HG03095 (cell line): ENCODE results near the gene U2AF1L4.
"Not testable (repeated sequence)": the region's sequence is repeated elsewhere in the genome, so short reads cannot be mapped to it uniquely, and the experiment has no call there.

Experiments used
- ATAC-seq: cut with Tn5 transposase; IDR thresholded peaks from one replicate; pipeline ENCODE4 v1.9.1; 2021; ENCODE audit warnings: moderate library complexity; ENCODE audit not compliant: unreplicated experiment

The U2AF1L4 gene

DNA sequence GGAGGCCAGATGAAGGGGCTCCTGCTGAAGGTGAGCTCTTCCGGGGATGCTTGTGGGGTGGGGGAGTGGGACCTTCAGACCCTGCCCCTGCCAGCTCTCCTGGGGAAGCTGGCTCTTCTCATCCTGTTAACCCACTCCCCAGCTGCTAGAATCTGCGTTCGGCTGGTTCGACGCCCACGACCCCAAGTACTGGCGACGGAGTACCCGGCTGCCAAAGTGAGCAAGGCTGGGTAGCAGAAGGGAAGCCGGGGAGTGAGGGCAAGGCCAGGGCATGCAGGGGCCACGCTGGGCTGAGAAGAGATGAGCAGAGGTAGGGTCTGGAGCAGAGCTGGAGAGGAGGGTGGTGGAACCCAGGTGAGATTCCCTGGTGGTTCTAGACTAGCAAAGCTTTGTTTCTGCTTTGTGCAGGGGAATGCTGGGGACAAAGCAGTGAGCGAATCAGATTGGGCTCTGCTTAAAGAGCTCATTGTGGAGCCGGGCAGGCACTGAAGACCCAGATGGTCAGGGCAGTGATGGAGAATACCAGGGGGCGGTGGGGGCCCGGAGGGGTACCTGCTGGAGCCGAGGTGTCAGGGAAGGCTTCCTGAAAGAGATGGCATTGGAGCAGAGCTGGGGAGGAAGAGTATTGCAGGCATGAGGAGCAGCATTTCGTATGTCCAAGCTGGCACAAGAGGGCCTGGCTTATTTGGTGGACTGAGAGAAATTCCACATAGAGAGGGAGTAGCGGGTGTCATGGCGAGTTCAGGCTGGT is 17.1 kb downstream of the U2AF1L4 start:
- no peak for ATAC-seq

DNA sequence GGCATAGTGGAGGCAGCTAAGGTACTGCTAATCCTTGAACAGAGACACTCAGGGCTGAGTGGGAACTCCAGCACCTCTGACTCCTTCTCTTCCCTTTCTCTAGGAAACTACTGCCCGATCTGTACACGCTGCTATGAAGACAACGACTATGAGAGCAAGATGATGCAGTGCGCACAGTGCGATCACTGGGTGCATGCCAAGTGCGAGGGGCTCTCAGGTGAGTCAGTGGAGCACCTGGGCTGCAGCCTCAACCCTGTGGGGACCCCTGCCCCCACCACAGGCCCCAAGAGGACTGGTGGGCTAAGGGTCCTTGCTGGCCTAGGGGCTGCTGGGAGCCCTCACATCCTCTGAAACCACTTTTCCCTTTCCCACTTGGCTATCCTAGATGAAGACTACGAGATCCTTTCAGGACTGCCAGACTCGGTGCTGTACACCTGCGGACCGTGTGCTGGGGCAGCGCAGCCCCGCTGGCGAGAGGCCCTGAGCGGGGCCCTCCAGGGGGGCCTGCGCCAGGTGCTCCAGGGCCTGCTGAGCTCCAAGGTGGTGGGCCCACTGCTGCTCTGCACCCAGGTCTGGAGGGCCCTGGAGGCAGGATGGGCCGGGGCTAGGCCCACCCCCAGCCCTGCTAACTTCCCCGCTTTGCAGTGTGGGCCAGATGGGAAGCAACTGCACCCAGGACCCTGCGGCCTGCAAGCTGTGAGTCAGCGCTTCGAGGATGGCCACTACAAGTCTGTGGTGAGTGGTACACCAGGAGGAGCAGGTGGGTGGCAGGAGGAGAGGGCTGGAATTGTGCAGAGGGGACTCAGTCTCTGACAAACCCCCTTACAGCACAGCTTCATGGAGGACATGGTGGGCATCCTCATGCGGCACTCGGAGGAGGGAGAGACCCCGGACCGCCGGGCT is 17.9 kb downstream of the U2AF1L4 start:
- ATAC-seq: no peak

GRCh38 chr19:35725216-35725861 is 19.9 kb downstream of the U2AF1L4 start:
- no peak for ATAC-seq

GRCh38 chr19:35724560-35724959 is 20.7 kb downstream of the U2AF1L4 start:
- ATAC-seq: no peak

DNA sequence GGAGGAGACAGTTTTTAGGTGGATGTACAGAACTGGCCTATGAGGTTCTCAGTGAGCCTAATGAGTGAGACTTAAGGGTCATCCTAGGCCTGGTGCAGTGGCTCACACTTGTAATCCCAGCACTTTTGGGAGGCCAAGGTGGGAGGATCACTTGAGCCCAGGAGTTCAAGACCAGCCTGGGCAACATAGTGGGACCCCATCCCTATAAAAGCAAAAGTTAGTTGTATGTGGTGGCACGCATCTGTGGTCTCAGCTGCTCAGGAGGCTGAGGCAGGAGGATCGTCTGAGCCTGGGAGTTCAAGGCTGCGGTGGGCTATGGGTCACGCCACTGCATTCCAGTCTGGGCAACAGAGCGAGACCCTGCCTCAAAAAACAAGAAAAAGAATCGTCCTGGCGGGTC is 21.1 kb downstream of the U2AF1L4 start:
- not testable (repeated sequence) for ATAC-seq

DNA sequence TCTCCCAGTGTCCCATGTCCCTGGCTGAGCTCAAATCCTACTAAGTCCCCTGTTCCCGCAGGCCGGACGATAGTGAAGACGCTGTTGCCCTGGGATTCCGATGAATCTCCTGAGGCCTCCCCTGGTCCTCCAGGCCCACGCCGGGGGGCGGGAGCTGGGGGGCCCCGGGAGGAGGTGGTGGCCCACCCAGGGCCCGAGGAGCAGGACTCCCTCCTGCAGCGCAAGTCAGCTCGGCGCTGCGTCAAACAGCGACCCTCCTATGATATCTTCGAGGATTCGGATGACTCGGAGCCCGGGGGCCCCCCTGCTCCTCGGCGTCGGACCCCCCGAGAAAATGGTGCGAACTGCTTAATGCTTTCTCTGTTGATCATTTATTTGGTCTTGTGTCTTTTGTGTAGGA is 21.5 kb downstream of the U2AF1L4 start:
- no peak for ATAC-seq

- ATAC-seq: no peak
These were observed 22.3 kb downstream of the U2AF1L4 start for GRCh38 chr19:35722897-35723296.

- ATAC-seq: no peak
These were observed 22.8 kb downstream of the U2AF1L4 start for GRCh38 chr19:35722461-35722860.

DNA sequence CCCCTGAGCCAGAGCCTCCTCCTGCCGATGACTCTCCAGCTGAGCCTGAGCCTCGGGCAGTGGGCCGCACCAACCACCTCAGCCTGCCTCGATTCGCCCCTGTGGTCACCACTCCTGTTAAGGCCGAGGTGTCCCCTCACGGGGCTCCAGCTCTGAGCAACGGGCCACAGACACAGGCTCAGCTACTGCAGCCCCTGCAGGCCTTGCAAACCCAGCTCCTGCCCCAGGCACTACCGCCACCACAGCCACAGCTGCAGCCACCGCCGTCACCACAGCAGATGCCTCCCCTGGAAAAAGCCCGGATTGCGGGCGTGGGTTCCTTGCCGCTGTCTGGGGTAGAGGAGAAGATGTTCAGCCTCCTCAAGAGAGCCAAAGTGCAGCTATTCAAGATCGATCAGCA is 23.8 kb downstream of the U2AF1L4 start:
- no peak for ATAC-seq

- no peak for ATAC-seq
These were observed 24.6 kb downstream of the U2AF1L4 start for GRCh38 chr19:35720648-35721047.

DNA sequence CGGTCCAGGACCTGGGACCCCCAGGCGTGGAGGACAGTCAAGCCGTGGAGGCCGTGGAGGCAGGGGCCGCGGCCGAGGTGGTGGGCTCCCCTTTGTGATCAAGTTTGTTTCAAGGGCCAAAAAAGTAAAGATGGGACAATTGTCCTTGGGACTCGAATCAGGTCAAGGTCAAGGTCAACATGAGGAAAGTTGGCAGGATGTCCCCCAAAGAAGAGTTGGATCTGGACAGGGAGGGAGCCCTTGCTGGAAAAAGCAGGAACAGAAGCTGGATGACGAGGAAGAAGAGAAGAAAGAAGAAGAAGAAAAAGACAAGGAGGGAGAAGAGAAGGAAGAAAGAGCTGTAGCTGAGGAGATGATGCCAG is 25.1 kb downstream of the U2AF1L4 start:
- no peak for ATAC-seq

DNA sequence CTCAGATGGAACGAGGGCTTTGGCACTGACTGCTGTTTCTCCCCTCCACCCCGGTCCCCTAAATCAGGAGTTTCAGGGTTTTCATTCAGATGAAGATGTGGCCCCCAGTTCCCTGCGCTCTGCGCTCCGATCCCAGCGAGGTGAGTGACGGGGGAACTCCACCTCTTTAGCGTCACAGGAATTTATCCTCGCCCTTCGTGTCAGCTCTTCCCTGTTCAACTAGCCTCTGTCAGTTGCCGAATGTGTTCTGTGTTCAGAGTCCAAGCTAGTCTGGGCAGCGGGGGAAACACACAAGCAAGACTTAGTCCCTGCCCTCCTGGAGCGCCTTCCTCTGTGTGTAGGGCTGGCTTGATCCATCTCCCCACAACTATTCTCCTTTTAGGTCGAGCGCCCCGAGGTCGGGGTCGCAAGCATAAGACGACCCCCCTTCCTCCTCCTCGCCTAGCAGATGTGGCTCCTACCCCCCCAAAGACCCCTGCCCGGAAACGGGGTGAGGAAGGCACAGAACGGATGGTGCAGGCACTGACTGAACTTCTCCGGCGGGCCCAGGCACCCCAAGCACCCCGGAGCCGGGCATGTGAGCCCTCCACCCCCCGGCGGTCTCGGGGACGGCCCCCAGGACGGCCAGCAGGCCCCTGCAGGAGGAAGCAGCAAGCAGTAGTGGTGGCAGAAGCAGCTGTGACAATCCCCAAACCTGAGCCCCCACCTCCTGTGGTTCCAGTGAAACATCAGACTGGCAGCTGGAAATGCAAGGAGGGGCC is 25.6 kb downstream of the U2AF1L4 start:
- no peak for ATAC-seq

GRCh38 chr19:35718345-35719041 is 26.7 kb downstream of the U2AF1L4 start:
- ATAC-seq: no peak

DNA sequence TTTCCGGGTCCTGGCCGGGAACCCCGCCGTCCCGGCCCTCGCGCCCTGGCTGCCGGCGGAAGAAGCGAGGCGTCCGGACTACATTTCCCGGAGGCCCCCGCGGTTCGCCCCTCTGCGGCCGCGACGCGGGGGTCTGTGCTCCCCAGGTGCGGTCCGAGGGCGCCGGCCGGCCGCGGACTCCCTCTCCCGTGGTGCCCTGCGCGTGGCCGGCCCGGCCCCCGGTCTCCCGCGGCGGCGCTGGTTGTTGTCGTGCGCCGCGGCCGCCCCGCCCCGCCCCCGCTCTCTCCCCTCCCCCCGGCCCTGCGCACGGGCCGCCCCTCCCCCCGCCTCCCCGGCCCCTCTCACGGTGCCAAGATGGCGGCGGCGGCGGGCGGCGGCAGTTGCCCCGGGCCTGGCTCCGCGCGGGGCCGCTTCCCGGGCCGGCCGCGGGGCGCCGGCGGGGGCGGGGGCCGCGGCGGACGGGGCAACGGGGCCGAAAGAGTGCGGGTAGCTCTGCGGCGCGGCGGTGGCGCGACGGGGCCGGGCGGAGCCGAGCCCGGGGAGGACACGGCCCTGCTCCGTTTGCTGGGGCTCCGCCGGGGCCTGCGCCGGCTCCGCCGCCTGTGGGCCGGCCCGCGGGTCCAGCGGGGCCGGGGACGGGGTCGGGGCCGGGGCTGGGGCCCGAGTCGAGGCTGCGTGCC is 27.4 kb downstream of the U2AF1L4 start, which contains the start of gene KMT2B:
Gene KMT2B (plus strand): TSS at position 339 of the 680 bp plus-strand sequence. CDS start 16 bp downstream, at position 355.
- no peak for ATAC-seq

- ATAC-seq: peak; percentile 44
These were observed 28.2 kb downstream of the U2AF1L4 start for GRCh38 chr19:35716801-35717664.

DNA sequence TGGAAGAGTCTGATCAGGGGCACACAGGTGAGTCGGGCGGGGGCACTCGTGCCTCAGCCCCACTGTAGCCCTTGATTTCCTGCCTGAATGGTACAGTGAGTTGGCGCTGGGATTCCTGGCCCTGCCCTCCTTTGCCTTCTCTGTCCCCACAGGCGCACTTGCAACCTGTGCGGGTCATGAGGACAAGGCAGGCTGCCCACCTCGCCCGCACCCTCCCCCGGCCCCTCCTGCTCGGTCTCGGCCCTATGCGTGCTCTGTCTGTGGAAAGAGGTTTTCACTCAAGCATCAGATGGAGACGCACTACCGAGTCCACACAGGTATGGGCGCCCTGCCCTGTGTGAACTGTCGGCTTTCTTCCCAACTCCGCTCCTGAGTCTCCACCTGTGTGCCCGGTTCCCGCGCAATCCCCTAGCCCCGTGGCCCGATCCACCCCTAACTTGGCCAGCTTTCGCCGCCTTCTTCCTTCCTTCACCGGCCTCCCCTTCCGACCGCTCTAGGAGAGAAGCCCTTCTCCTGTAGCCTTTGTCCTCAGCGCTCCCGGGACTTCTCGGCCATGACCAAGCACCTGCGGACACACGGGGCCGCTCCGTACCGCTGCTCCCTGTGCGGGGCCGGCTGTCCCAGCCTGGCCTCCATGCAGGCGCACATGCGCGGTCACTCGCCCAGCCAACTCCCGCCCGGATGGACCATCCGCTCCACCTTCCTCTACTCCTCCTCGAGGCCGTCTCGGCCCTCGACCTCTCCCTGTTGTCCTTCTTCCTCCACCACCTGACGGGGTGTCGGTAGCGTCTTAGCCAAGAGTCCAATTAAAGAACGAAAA is 29.0 kb downstream of the U2AF1L4 start:
- ATAC-seq: no peak

- no peak for ATAC-seq
These were observed 29.8 kb downstream of the U2AF1L4 start for GRCh38 chr19:35715355-35715809.
